K562 (cell line): ENCODE results near the gene CHRNE. TPM values are rescaled to one million over a fixed set of nuclear protein-coding genes. Genes with fewer than 3 reads are reported as not detected.

Source experiments
- EHMT2 ChIP-seq: fragments of 450-650 bp; IDR thresholded peaks from 2 replicates; pipeline ENCODE4 v1.6.1; 2018; ENCODE audit warnings: antibody characterized with exemption
- EWSR1 ChIP-seq: fragments of 450-650 bp; IDR thresholded peaks from 2 replicates; pipeline ENCODE4 v1.6.1; 2018; ENCODE audit warnings: borderline replicate concordance, mild to moderate bottlenecking, low read depth, moderate library complexity; ENCODE audit not compliant: partially characterized antibody
- FOXA1 ChIP-seq: fragments of 450-650 bp; IDR thresholded peaks from 2 replicates; pipeline ENCODE4 v1.6.1; 2016; ENCODE audit warnings: mild to moderate bottlenecking, borderline replicate concordance
- HDAC2 ChIP-seq: fragments of 450-650 bp; IDR thresholded peaks from 2 replicates; pipeline ENCODE4 v1.6.1; 2016; ENCODE audit warnings: mild to moderate bottlenecking
- HDAC6 ChIP-seq: IDR thresholded peaks from 2 replicates; pipeline ENCODE4 v1.6.1; 2012; ENCODE audit warnings: low read depth, mild to moderate bottlenecking, control low read depth, inconsistent platforms, low read length, moderate library complexity
- MYC ChIP-seq, 2 experiments: fragments of 250-450 bp in 1 of 2; sonication (Bioruptor Pico) in 1 of 2; IDR thresholded peaks; 2 replicates each; pipeline versions ENCODE4 v1.5.1 to v1.6.1; 2012 to 2021; ENCODE audit warnings: low read depth in 2 of 2, borderline replicate concordance in 1 of 2, improper control_type of control experiment in 1 of 2, low read length in 1 of 2, mild to moderate bottlenecking in 1 of 2, moderate library complexity in 1 of 2
- PBX2 ChIP-seq, 2 experiments: IDR thresholded peaks in 1 of 2; conservative IDR thresholded peaks in 1 of 2; 2 replicates each; pipeline ENCODE4 v1.6.1; 2016; ENCODE audit warnings: low read depth in 2 of 2, mild to moderate bottlenecking in 1 of 2, missing compliant biosample characterization in 1 of 2, missing genetic modification characterization in 1 of 2, moderate library complexity in 1 of 2
- PML ChIP-seq: IDR thresholded peaks from 2 replicates; pipeline ENCODE4 v1.6.1; 2012; ENCODE audit warnings: low read length, inconsistent platforms
- PRPF4 ChIP-seq: fragments of 200-400 bp; formaldehyde crosslinking; IDR thresholded peaks from one replicate; pipeline ENCODE4 v1.6.1; 2017; ENCODE audit warnings: low read length, low read depth, mild to moderate bottlenecking; ENCODE audit not compliant: insufficient read depth, poor library complexity, severe bottlenecking
- SNRNP70 ChIP-seq: fragments of 200-400 bp; formaldehyde crosslinking; optimal IDR thresholded peaks from 2 replicates; pipeline ENCODE3; 2017; ENCODE audit warnings: low read depth, low read length
- SRSF3 ChIP-seq: fragments of 200-400 bp; formaldehyde crosslinking; IDR thresholded peaks from 2 replicates; pipeline ENCODE4 v1.6.1; 2016; ENCODE audit warnings: mild to moderate bottlenecking, low read length, moderate library complexity; ENCODE audit not compliant: insufficient read depth
- TCF7 ChIP-seq: sonication (generic); IDR thresholded peaks from 2 replicates; pipeline ENCODE4 v1.6.1; 2016; ENCODE audit warnings: antibody characterized with exemption, borderline replicate concordance
- U2AF1 ChIP-seq: fragments of 200-400 bp; formaldehyde crosslinking; optimal IDR thresholded peaks from 2 replicates; pipeline ENCODE3; 2017; ENCODE audit warnings: mild to moderate bottlenecking, low read depth, low read length, moderate library complexity
- ZBTB26 ChIP-seq: fragments of 450-650 bp; formaldehyde crosslinking; IDR thresholded peaks from 2 replicates; pipeline ENCODE4 v1.4.0; 2022; ENCODE audit warnings: missing genetic modification characterization
- ZNF124 ChIP-seq: sonication (generic); formaldehyde crosslinking; IDR thresholded peaks from 2 replicates; pipeline ENCODE4 v1.8.1; 2022; ENCODE audit warnings: missing genetic modification reagents
- ZNF133 ChIP-seq: fragments of 250-450 bp; sonication (Bioruptor Pico); IDR thresholded peaks from 2 replicates; pipeline ENCODE4 v1.4.0; 2020; ENCODE audit warnings: mild to moderate bottlenecking
- ZNF140 ChIP-seq: fragments of 250-450 bp; sonication (Bioruptor Pico); IDR thresholded peaks from 2 replicates; pipeline ENCODE4 v1.8.0; 2021; ENCODE audit warnings: moderate library complexity, mild to moderate bottlenecking, inconsistent platforms
- ZNF175 ChIP-seq: fragments of 200-800 bp; sonication (Bioruptor generic); IDR thresholded peaks from 2 replicates; pipeline ENCODE4 v1.6.1; 2016; ENCODE audit warnings: low read depth, mild to moderate bottlenecking, missing genetic modification characterization, missing compliant biosample characterization
- ZNF212 ChIP-seq: fragments of 450-650 bp; formaldehyde crosslinking; IDR thresholded peaks from 2 replicates; pipeline ENCODE4 v1.4.0; 2020; ENCODE audit warnings: mild to moderate bottlenecking
- ZNF76 ChIP-seq: fragments of 250-450 bp; sonication (Bioruptor Pico); IDR thresholded peaks from 2 replicates; pipeline ENCODE4 v1.4.0; 2020; ENCODE audit warnings: mild to moderate bottlenecking, moderate library complexity, borderline replicate concordance
- polyA plus RNA-seq, 8 experiments: library from polyadenylated mRNA; depleted of rRNA in 4 of 8; stranded (reverse) in 5 of 8; unstranded in 3 of 8; fragments of >200 nt; fragmentation: Nextera tagmentation in 2 of 8; fragmentation: Illumina TruSeq in 1 of 8; extraction: Ambion mirVana in 2 of 8; extraction: Trizol in 1 of 8; gene quantifications; 2 replicates each; pipeline versions ENCODE4 v1.2.1 to v1.2.3, GENCODE V29; 2011 to 2014; ENCODE audit warnings: inconsistent platforms in 1 of 8, missing spikeins in 1 of 8
- total RNA-seq, 7 experiments: library from RNA; depleted of rRNA in 6 of 7; stranded (reverse); fragments of >200 nt in 6 of 7; fragmentation: Illumina TruSeq in 2 of 7; extraction: Trizol in 2 of 7; gene quantifications; 2 replicates each; pipeline versions ENCODE4 v1.2.1 to v1.2.3, GENCODE V29; 2011 to 2021; ENCODE audit warnings: low replicate concordance in 1 of 7
- TF ChIP-seq, protein P1 (sequence below): fragments of 250-450 bp; sonication (Bioruptor Pico); IDR thresholded peaks from 2 replicates; pipeline ENCODE4 v1.8.0; 2022; ENCODE audit warnings: inconsistent platforms, mild to moderate bottlenecking, moderate library complexity, borderline replicate concordance

The CHRNE gene
- total and polyA plus RNA-seq, 9 of the 15 experiments (the other 6 are each of a cell fraction or from before 2014, with no cell fraction given), result not detected

DNA sequence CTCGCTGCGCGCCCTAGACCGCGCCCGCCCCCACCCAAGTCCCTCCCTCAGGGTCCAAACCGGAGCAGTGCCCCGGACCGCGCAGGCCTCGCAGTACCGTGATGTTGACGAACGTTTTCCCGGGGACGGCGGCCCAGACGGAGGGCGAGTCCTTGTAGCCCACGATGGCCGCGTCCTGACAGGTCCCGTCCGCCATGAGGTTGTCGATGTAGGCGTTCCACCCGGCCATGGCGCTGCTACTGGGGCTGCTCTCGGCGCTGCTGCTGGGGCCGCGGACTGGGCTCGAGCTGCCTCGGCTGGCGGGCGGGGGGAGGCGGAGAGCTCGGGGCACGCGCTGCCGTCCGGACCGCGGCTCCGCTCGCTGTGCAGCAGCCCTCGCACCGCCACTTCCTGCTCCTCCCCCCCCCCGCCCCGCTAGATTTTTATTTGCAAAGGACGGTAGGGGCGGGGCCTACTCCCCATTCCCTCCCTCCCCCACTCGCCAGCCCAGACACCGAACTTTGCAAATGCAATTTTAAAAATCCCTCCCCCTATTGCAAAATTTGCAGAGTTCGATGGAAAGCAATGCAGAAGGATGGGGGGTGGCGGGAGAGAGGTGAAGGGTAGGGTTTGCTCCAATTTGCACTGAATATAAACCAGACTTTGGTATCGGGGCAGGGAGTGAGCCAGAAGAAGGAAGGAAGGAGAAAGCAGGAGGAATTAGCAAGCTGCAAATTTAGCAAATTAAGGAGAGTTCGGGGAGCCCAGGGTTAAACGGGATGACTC lies 45.5 kb upstream of the CHRNE start, which contains the start of gene PFN1 (continued):
- TF ChIP-seq, protein P1, sequence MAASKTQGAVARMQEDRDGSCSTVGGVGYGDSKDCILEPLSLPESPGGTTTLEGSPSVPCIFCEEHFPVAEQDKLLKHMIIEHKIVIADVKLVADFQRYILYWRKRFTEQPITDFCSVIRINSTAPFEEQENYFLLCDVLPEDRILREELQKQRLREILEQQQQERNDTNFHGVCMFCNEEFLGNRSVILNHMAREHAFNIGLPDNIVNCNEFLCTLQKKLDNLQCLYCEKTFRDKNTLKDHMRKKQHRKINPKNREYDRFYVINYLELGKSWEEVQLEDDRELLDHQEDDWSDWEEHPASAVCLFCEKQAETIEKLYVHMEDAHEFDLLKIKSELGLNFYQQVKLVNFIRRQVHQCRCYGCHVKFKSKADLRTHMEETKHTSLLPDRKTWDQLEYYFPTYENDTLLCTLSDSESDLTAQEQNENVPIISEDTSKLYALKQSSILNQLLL, result no peak
- TF ChIP-seq HDAC6, result no peak
- TF ChIP-seq PBX2 (CRISPR knock-in tag; IDR thresholded peaks at IDR 0.05; ENCODE audit: low read depth), result no peak
- TF ChIP-seq PBX2 (tag; conservative IDR thresholded peaks at IDR 0.05; ENCODE audit: low read depth), result no peak
- TF ChIP-seq ZNF133 (CRISPR knock-in tag), result no peak
- TF ChIP-seq ZBTB26, result 0 out of 2 replicates have a peak, but pooled peaks have one; percentile 16
- 0 out of 2 replicates have a peak, but pooled peaks have one; percentile 43 for TF ChIP-seq PML
- TF ChIP-seq EHMT2, result no peak
- no peak for TF ChIP-seq SRSF3
- no peak for TF ChIP-seq ZNF124 (CRISPR knock-in tag)
- TF ChIP-seq SNRNP70, result no peak
- TF ChIP-seq U2AF1, result peak; percentile 55
- no peak for TF ChIP-seq ZNF140 (CRISPR knock-in tag)
- no peak for TF ChIP-seq ZNF76 (CRISPR knock-in tag)
- no peak for TF ChIP-seq TCF7
- TF ChIP-seq EWSR1, result no peak
- no peak for TF ChIP-seq ZNF175 (CRISPR knock-in tag)
- TF ChIP-seq PRPF4, result no peak
- TF ChIP-seq MYC (IDR thresholded peaks at IDR 0.05; ENCODE audit: low read depth, low read length), result no peak
- no peak for TF ChIP-seq MYC (CRISPR knock-in tag; IDR thresholded peaks at IDR 0.05; ENCODE audit: borderline replicate concordance, low read depth)
- peak; percentile 52; the same call in 1 of the 2 replicates for TF ChIP-seq HDAC2
- TF ChIP-seq ZNF212 (CRISPR knock-in tag), result no peak; the same call in 1 of the 2 replicates
- TF ChIP-seq FOXA1, result no peak
